ENCODE data around the gene COA8.

- no peak for TF ChIP-seq CTCF (IDR thresholded peaks at IDR 0.05)
- TF ChIP-seq POLR2A (IDR thresholded peaks at IDR 0.05) = no peak
These were observed 64.6 kb downstream of the COA8 start for GRCh38 chr14:103627073-103628025.
